Mesendoderm (in vitro differentiated cells): ENCODE data around the gene GCNT2.
"Not testable (repeated sequence)": the region's sequence is repeated elsewhere in the genome, so short reads cannot be mapped to it uniquely, and the experiment has no call there.

Source experiments
- DNase-seq: peaks from one replicate; pipeline ENCODE4 v3.0.0; 2013
- H2AK5ac ChIP-seq: 2 replicates; pipeline ENCODE4 v1.6.1; 2013; ENCODE audit warnings: low read length, inconsistent platforms
- H2BK120ac ChIP-seq: 2 replicates; pipeline ENCODE4 v1.6.1; 2013; ENCODE audit warnings: low read depth, mild to moderate bottlenecking, low read length, moderate library complexity, mixed read lengths
- H2BK15ac ChIP-seq: replicated peaks from 2 replicates; pipeline ENCODE4 v1.6.1; 2013; ENCODE audit warnings: low read depth, mild to moderate bottlenecking, moderate library complexity
- H2BK5ac ChIP-seq: 2 replicates; pipeline ENCODE4 v1.6.1; 2013; ENCODE audit warnings: low read length, inconsistent platforms
- H3K18ac ChIP-seq: 2 replicates; pipeline ENCODE4 v1.6.1; 2013; ENCODE audit warnings: mild to moderate bottlenecking, low read length, mixed read lengths
- H3K23ac ChIP-seq: one replicate; pipeline ENCODE4 v1.6.1; 2013; ENCODE audit warnings: low read length
- H3K27ac ChIP-seq: 2 replicates; pipeline ENCODE4 v1.5.1; 2013; ENCODE audit warnings: low read depth, mild to moderate bottlenecking, inconsistent platforms, low read length, moderate library complexity
- H3K27me3 ChIP-seq: 2 replicates; pipeline ENCODE4 v1.6.1; 2013; ENCODE audit warnings: low read length, control low read depth, mild to moderate bottlenecking, inconsistent platforms; ENCODE audit not compliant: insufficient read depth, poor library complexity
- H3K36me3 ChIP-seq: 2 replicates; pipeline ENCODE4 v1.6.1; 2013; ENCODE audit warnings: low read length, inconsistent platforms; ENCODE audit not compliant: control insufficient read depth, insufficient read depth
- H3K4ac ChIP-seq: one replicate; pipeline ENCODE4 v1.6.1; 2013; ENCODE audit warnings: low read depth, mild to moderate bottlenecking, low read length, moderate library complexity
- H3K4me1 ChIP-seq: 2 replicates; pipeline ENCODE4 v1.6.1; 2013; ENCODE audit warnings: low read depth, low read length, inconsistent platforms; ENCODE audit not compliant: control insufficient read depth
- H3K4me2 ChIP-seq: 2 replicates; pipeline ENCODE4 v1.6.1; 2013; ENCODE audit warnings: low read length
- H3K4me3 ChIP-seq: 2 replicates; pipeline ENCODE4 v1.5.1; 2013; ENCODE audit warnings: mild to moderate bottlenecking, low read length
- H3K56ac ChIP-seq: one replicate; pipeline ENCODE4 v1.6.1; 2013; ENCODE audit warnings: low read length
- H3K79me1 ChIP-seq: 2 replicates; pipeline ENCODE4 v1.6.1; 2013; ENCODE audit warnings: low read length, inconsistent platforms
- H3K79me2 ChIP-seq: 2 replicates; pipeline ENCODE4 v1.6.1; 2013; ENCODE audit warnings: mild to moderate bottlenecking, low read length; ENCODE audit not compliant: control insufficient read depth, insufficient read depth
- H3K9ac ChIP-seq: 2 replicates; pipeline ENCODE4 v1.6.1; 2013; ENCODE audit warnings: low read length, inconsistent platforms
- H4K5ac ChIP-seq: one replicate; pipeline ENCODE4 v1.6.1; 2013; ENCODE audit warnings: low read length
- H4K8ac ChIP-seq: one replicate; pipeline ENCODE4 v1.6.1; 2013; ENCODE audit warnings: low read depth, mild to moderate bottlenecking, control low read depth, low read length, moderate library complexity
- WGBS: extraction: QIAGEN DNeasy Blood & Tissue Kit; methylation state at CpG from one replicate; pipeline ENCODE4 v1.1.7; 2013; ENCODE audit warnings: low lambda C conversion rate, missing lambda C conversion rate; ENCODE audit not compliant: insufficient coverage; ENCODE audit errors: extremely low coverage; 5-methylcytosine and 5-hydroxymethylcytosine counted together

The GCNT2 gene

GRCh38 chr6:10576226-10576625 lies 55.1 kb downstream of the GCNT2 start:
- H2BK15ac ChIP-seq: no peak overlapping the region
- no peaks in the 10 kb centered on the region for H3K27me3 ChIP-seq
- peaks cover 20% of the 10 kb centered on the region for H3K4me1 ChIP-seq
- H3K79me2 ChIP-seq: peaks cover 7% of the 10 kb centered on the region
- peak overlapping the region; percentile 18 for H3K56ac ChIP-seq
- H3K79me1 ChIP-seq: no peaks in the 10 kb centered on the region
- peak overlapping the region; percentile 11 for H2AK5ac ChIP-seq
- H3K4ac ChIP-seq: peak overlapping the region; percentile 76
- no peak overlapping the region for H4K5ac ChIP-seq
- H3K9ac ChIP-seq: no peak overlapping the region
- H3K27ac ChIP-seq: peak overlapping the region; percentile 21
- peak overlapping the region; percentile 22 for H2BK5ac ChIP-seq
- no peak overlapping the region for H3K23ac ChIP-seq
- H3K4me2 ChIP-seq: no peak overlapping the region
- H3K36me3 ChIP-seq: no peaks in the 10 kb centered on the region
- WGBS: no CpG with 5 or more reads among the region's 4 CpGs
- peak overlapping the region; percentile 84 for H2BK120ac ChIP-seq
- H3K18ac ChIP-seq: peak overlapping the region; percentile 81
- no peak overlapping the region for H4K8ac ChIP-seq
- no peak overlapping the region for H3K4me3 ChIP-seq
- no peak for DNase-seq

GRCh38 chr6:10577112-10577511 lies 56.0 kb downstream of the GCNT2 start:
- Histone ChIP-seq H3K9ac (no peak overlapping the region), H3K18ac (peak overlapping the region; percentile 81), H3K79me2 (peaks cover 7% of the 10 kb centered on the region), H3K36me3 (no peaks in the 10 kb centered on the region), H4K8ac (no peak overlapping the region), H2BK15ac (peak overlapping the region; percentile 20), H3K79me1 (no peaks in the 10 kb centered on the region), H3K4me1 (peaks cover 18% of the 10 kb centered on the region), H3K4me2 (no peak overlapping the region), H3K27ac (no peak overlapping the region), H3K4ac (no peak overlapping the region), H3K27me3 (no peaks in the 10 kb centered on the region), H3K23ac (no peak overlapping the region), H4K5ac (no peak overlapping the region), H2BK120ac (peak overlapping the region; percentile 65), H2AK5ac (no peak overlapping the region), H3K56ac (peak overlapping the region; percentile 25), H3K4me3 (no peak overlapping the region), H2BK5ac (no peak overlapping the region)
- no CpG with 5 or more reads among the region's 8 CpGs for WGBS
- peak; percentile 63 for DNase-seq

- no peaks in the 10 kb centered on the region for H3K79me1 ChIP-seq
- DNase-seq: no peak
Measured at GRCh38 chr6:10578723-10579122, 57.6 kb downstream of the GCNT2 start.

GRCh38 chr6:10579803-10580202 lies 58.7 kb downstream of the GCNT2 start:
- Histone ChIP-seq H3K79me2 (peaks cover 5% of the 10 kb centered on the region), H3K4me3 (no peak overlapping the region), H2BK15ac (no peak overlapping the region), H3K4me1 (peaks cover 22% of the 10 kb centered on the region), H4K5ac (no peak overlapping the region), H2BK5ac (no peak overlapping the region), H2AK5ac (no peak overlapping the region), H3K27me3 (no peaks in the 10 kb centered on the region), H3K56ac (no peak overlapping the region), H3K9ac (no peak overlapping the region), H3K4me2 (no peak overlapping the region), H3K27ac (no peak overlapping the region), H3K36me3 (no peaks in the 10 kb centered on the region), H3K4ac (no peak overlapping the region), H4K8ac (no peak overlapping the region), H3K79me1 (no peaks in the 10 kb centered on the region), H3K23ac (no peak overlapping the region), H3K18ac (no peak overlapping the region), H2BK120ac (no peak overlapping the region)
- no peak for DNase-seq
- no CpG with 5 or more reads among the region's 4 CpGs for WGBS

More at GRCh38 chr6:10578723-10579122, 57.6 kb downstream of the GCNT2 start:
- H3K23ac ChIP-seq: no peak overlapping the region
- H3K27ac ChIP-seq: no peak overlapping the region
- no peak overlapping the region for H2BK5ac ChIP-seq
- H3K4me2 ChIP-seq: no peak overlapping the region
- H3K9ac ChIP-seq: no peak overlapping the region
- H3K4ac ChIP-seq: peak overlapping the region; percentile 16
- H4K8ac ChIP-seq: no peak overlapping the region
- H3K18ac ChIP-seq: no peak overlapping the region
- no peak overlapping the region for H4K5ac ChIP-seq
- no CpG with 5 or more reads among the region's 5 CpGs for WGBS
- H3K27me3 ChIP-seq: no peaks in the 10 kb centered on the region
- H3K4me3 ChIP-seq: no peak overlapping the region
- peaks cover 7% of the 10 kb centered on the region for H3K79me2 ChIP-seq
- no peak overlapping the region for H2BK120ac ChIP-seq
- H3K56ac ChIP-seq: no peak overlapping the region
- H3K4me1 ChIP-seq: peaks cover 20% of the 10 kb centered on the region
- H3K36me3 ChIP-seq: no peaks in the 10 kb centered on the region
- H2AK5ac ChIP-seq: no peak overlapping the region
- H2BK15ac ChIP-seq: no peak overlapping the region

GRCh38 chr6:10580570-10580969 lies 59.4 kb downstream of the GCNT2 start:
- Histone ChIP-seq H3K79me1 (no peaks in the 10 kb centered on the region), H2BK15ac (no peak overlapping the region), H3K56ac (no peak overlapping the region), H3K27me3 (no peaks in the 10 kb centered on the region), H3K9ac (no peak overlapping the region), H3K36me3 (no peaks in the 10 kb centered on the region), H2BK120ac (no peak overlapping the region), H2BK5ac (no peak overlapping the region), H3K4me2 (no peak overlapping the region), H2AK5ac (peak overlapping the region; percentile 59), H3K4me1 (peaks cover 26% of the 10 kb centered on the region), H3K18ac (no peak overlapping the region), H4K5ac (no peak overlapping the region), H3K27ac (peak overlapping the region; percentile 11), H3K4me3 (no peak overlapping the region), H3K4ac (no peak overlapping the region), H3K79me2 (peaks cover 5% of the 10 kb centered on the region), H4K8ac (no peak overlapping the region), H3K23ac (no peak overlapping the region)
- DNase-seq: no peak
- no CpG with 5 or more reads among the region's 7 CpGs for WGBS

GRCh38 chr6:10581402-10581801 lies 60.3 kb downstream of the GCNT2 start:
- not testable (repeated sequence) for H4K8ac ChIP-seq, H2AK5ac ChIP-seq, H3K27ac ChIP-seq, H2BK120ac ChIP-seq, H3K4me2 ChIP-seq, H3K79me1 ChIP-seq, H3K27me3 ChIP-seq, H4K5ac ChIP-seq, H3K36me3 ChIP-seq, H3K9ac ChIP-seq, DNase-seq, H3K4ac ChIP-seq, H3K4me3 ChIP-seq, H2BK15ac ChIP-seq, H2BK5ac ChIP-seq, H3K79me2 ChIP-seq, H3K23ac ChIP-seq
- peak overlapping the region; percentile 34 for H3K18ac ChIP-seq
- H3K56ac ChIP-seq: peak overlapping the region; percentile 38
- no CpG with 5 or more reads among the region's 4 CpGs for WGBS
- peaks cover 28% of the 10 kb centered on the region for H3K4me1 ChIP-seq
